ENCODE measurements around the gene OR6Q1.

Gene OR6Q1

DNA sequence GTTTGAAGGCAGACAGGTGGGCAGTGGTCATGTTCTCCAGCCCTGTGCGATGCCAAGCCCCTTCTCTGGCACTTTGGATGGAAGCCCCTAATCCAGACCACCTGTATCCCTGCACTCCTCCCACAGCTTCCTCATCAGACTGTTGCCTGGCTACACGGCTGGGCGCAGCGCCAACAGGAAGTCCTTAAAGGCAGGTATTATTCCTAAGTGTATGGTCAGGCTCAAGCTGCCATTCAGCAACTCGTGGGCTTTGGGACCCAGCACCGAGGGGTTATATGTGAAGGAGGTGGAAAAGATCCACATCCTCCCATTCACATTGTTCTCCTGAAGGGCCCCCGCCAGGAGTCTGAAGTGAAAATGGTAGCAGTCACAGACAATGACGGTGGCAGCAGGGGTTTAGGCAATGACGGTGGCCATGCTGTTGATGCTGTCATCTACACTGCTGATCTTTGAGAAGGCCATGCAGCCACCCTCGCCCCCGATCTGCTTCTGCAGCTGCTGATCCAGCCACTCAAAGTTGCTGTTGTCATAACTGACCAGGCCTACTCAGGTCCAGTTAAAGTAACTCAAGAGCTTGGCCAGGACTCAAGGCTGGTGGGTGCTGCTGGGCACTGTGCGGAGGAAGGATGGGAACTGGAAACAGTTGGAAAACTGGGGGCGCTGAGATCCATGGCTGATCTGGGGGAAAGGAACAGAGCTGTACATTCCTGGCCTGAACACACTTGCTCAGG, 27.7 kb downstream of the OR6Q1 start:
- no peak for DNase-seq

DNA sequence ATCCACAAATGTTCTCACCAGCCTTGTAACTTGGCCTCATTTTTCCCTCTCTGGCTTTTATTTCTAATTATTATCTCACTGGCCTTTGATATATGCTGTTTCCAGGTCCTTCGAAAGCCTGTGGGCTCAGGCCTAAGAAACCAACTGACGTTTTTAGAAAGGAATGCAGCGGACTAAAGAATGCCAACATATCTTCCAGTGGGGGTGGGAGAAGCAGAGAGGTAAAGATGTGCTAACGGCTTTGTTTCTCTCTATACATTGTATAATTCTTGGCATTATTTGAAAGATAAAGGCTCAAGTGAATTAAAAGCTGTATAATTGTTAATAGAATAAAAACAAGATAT, 28.2 kb downstream of the OR6Q1 start:
- DNase-seq: no peak

DNA sequence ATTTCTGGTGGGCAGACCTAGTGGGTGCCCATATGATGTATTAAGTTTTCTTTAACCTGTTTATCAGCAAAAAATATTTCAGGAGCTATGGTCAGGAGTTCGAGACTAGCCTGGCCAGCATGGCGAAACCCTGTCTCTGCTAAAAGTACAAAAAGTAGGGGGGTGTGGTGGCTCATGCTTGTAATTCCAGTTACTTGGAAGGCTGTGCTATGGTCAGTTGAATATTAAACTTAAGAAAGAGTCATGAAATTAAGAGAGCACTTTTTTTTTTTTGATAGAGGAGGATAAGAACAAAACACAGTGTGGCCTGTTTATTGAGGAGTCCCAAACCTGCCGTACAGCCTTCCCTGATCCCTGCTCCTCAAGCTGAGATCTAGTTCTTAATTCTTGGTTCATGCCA, 29.8 kb downstream of the OR6Q1 start:
- DNase-seq: no peak

DNA sequence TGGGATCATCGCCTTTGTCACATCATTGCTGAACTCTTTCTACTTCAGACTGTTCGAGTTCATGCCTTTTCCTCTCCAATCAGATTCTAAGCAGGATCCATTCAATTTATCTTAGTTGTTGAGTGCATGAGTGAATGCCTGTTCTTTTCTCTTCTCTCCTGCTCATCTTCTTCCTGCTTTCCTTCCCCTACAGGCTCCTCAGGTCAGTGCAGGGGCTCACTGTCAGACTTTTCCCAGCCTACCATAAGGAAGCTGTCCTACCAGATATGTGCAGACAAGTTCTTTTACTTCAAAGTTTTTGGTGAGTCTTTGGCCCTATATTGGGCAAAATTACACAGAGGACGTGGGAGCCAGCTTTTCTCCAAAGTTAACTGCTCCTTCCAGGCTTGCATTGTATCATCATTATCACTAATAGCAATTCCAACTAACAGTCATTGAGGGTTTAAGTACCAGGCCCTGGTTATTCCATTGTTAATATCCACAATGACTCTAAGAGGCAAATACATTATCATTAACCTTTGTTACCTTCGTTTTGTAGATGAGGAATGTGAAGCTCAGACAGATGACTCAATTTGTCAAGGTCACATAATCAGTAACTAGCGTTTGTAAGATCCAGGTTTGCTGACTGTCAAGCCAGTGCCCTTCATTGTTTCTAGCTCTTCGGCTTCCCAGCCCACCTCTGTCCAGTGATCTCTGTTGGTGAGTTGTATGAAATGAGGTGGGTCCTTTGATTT, 30.4 kb downstream of the OR6Q1 start:
- no peak for DNase-seq

DNA sequence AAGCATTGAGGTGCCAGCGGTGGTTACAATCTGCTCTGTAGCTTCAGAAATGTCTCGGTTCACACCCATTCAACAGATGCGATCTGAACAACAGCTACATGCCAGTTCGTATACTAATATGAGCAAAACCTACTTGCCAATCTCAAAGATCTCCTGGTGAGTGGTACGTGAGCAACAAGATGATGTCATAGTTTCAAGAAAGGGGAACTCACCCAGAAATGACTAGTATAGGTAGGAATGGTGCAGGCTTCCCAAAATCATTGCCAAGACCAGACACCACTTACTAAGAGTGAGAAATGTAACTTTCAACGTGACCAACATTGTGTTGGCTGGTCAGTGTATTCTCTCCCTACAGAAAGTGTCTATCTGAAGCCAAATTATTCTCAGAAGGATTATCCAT, 31.1 kb downstream of the OR6Q1 start:
- DNase-seq: no peak

DNA sequence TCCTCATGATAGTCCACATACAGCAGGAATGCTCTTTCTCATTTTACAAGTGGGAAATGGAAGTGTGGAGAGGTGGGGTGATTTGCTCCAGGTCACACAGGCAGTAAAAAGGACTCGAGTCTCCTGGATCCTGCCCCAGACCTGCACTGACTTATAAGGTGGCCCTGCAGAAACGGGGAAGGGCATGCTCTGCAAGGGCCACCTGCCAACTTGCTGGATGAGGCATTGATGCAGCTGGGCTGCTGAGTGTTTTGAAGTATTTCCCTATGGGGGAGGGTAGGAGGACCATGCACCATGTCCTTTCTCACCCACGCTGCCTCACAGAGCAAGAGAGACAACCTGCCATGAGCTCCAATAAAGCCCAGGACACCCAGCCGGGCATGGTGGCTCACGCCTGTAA, 36.9 kb downstream of the OR6Q1 start:
- DNase-seq: no peak

DNA sequence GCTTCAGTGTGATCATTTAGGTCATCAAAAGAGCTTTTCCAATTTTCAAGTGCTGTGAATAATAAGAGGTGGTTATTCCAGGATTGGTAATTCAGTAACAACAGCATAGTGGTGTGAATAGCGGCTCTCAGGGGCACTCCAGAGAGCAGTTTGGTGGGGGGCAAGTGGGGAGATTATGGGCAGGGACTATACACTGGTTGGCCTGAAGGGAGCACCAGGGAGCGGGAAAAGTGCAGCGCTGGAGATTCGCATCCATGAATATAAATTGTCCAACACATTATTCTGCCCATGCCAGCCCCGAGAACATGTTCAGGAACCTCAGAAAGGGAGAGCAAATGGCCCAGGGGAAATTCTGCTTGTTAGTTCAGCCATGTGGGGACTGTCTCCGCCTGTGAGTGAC, 37.9 kb downstream of the OR6Q1 start:
- no peak for DNase-seq

DNA sequence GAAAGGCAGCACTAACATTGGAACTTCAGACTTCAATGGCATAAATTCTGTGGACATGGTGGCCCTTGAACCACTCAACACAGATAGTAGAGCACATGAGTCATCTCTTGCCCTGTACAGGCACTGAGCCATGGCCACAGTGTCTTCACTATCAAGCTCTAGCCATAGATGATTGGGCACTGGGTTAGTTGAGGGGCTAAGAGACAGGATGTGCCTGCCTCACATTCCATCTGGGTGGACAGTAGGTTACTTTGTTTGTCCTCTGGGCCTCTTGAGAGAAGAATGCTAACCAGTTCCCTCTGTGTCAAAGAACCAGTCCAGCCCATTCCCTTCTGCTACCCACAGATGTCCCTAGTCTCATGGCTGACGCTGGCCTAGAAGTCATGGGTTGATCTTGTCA, 39.8 kb downstream of the OR6Q1 start:
- no peak for DNase-seq

DNA sequence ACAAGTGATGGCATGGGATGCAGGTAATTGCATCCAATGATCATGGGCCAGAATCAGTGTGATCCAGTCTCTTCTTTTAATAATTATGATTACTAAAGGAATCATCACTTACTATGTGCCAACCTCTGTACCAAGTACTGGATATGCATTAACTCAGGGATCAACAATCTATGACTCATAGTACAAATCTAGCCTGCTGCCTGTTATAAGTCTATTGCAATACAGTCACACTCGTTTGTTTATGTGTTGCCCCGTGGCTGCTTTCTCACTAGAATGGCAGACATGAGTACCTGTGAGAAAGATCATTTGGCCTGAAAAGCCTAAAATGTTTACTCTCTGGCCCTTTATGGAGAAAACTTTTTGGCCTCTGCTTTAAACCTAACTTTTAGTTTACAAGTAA, 45.0 kb downstream of the OR6Q1 start:
- no peak for DNase-seq

All from T-helper 9 cell (primary cell).